UCSD-AML1 (cell line): ENCODE data around the gene FNDC10.
"Not testable (repeated sequence)": the region's sequence is repeated elsewhere in the genome, so short reads cannot be mapped to it uniquely, and the experiment has no call there.

Experiments used
- DNase-seq: peaks from one replicate; lab custom pipeline; 2025; ENCODE audit not compliant: unreplicated experiment; lab: John Stamatoyannopoulos, UW

Gene FNDC10

DNA sequence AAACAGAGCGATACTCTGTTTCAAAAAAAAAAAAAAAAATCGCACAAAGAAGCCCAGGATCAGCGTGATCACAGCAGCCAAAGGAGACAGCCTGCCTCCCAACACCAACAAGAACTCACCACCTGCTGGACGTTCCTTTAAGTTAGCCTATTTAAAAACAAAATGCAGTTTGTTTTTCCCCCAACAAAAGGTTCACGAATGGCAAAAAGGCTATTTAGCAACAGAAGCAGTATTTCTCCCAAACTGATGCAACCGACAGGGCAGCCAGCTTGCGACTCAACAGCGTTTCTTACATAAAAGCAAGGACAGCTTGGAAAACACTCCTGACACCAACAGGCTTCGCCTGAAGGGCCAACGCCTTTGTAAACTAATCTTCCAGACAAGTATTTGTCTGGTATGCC, 32.0 kb downstream of the FNDC10 start:
- no peak for DNase-seq

- no peak for DNase-seq
Observed at GRCh38 chr1:1567152-1567875, 32.6 kb downstream of the FNDC10 start.

- DNase-seq = no peak
Observed at GRCh38 chr1:1565340-1565739, 34.6 kb downstream of the FNDC10 start.

DNA sequence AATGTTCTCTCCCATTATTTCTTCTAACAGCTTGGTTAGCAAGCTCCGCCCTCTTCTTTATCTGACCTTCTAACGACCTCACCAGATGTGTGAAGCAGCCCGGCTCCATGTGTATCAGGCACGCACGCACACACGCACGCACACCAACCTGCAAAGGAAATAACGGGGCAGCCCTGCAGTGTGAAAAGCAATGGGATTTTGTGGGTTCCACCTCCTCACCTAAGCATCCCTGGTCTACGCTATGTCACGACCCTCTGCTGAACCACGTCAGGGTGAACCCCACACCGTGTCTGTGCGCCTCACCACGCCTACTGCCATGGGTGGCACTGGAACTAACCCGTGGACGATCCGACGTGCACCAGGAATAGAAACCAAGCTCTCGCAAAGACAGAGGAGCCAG, 35.7 kb downstream of the FNDC10 start:
- no peak for DNase-seq

GRCh38 chr1:1563688-1564087, 36.2 kb downstream of the FNDC10 start:
- no peak for DNase-seq

DNA sequence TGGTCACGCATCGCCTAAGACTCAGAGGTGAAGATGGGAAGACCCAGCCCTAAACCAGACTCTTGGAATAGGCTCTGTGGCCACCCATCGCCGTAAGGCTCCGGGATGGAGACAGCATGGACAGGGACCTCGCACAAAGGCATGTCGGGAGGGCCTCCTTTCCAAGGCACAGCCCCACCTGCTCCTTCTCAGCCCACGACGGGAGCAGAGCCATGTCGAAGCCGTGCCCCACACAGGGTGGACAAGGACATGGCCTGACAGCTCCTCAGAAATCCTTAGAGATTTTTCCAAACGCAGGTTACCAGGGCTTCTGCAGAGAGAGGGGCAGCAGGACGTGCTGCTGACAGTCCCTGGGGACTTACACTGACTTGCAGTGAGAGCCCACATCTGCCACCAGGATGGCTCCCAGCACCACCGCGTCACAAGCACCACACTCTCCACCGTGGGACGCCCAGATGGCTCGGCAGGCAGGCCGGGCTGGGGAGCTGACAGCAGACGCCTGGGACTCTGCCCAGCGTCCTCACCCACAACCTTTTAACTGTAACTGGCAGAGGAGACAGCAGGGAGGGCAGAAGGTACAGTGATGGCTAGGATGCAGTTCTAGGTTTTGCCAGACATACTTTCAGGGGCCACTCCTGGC, 37.3 kb downstream of the FNDC10 start:
- no peak for DNase-seq

GRCh38 chr1:1561801-1562470, 38.0 kb downstream of the FNDC10 start:
- no peak for DNase-seq

- no peak for DNase-seq
Observed at GRCh38 chr1:1560178-1560577, 39.8 kb downstream of the FNDC10 start.

- no peak for DNase-seq
Observed at GRCh38 chr1:1559066-1559465, 40.9 kb downstream of the FNDC10 start.

DNA sequence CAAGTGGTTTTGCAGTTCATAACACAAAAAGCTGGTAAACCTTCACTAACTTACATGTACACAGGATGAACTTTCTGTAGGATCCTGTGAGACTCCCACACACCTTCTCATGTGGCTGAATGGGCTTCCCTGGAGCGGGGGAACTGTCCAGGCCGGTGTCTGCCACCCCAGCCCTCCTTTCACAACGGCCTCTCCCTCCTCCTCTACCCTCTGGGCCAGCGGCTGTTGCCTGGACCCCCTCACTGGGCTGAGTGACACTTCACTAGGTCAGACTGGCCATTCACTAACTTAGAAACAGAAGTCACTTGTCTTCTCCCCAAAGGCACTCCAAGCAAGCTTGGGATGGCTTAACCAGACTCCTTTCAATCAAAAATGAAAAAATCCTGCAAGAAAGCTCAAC, 41.3 kb downstream of the FNDC10 start:
- DNase-seq = no peak

DNA sequence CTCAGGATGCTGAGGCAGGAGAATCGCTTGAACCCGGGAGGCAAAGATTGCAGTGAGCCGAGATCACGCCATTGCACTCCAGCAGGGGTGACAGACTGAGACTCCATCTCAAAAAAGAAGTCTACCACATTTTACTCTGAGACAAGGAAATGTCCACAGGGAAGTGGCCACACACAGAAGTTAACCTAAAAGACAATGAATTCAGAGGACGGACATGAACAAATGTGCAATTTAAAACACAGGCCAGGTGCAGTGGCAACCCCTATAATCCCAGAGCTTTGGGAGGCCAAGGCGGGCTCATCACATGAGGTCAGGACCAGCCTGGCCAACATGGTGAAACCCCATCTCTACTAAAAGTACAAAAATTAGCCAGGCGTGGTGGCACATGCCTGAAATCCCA, 42.2 kb downstream of the FNDC10 start:
- not testable (repeated sequence) for DNase-seq

DNA sequence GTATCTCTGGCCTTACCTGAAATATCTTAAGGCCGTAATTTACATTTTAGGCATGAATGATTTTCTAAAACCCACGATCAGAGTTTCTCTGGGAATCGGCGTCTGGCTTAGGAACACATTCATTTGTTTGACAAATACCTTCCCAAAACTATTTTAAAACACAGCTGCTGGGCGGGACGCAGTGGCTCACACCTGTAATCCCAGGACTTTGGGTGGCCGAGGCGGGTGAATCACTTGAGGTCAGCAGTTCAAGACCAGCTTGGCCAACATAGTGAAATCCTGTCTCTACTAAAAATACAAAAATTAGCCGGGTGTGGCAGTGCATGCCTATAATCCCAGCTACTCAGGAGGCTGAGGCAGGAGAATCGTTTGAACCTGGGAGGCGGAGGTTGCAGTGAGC, 43.0 kb downstream of the FNDC10 start:
- DNase-seq = not testable (repeated sequence)

DNA sequence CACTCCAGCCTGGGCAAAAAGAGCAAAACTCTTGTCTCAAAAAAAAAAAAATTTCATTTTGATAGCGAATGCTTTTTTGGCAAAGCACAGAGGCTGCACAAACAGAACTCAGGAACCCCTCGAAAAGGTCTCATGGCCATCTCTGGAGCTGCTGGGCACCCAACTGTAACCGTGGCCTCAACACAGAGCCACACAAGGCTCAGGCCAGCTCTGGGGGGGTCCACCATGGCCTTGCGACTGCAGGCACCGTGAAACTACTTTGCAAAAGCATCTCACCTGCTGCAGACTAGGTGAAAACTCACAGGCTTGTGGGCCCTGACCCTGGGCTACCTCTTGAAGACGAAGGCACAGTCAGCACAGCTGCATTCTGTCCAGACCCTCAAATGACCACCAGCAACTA, 43.4 kb downstream of the FNDC10 start:
- DNase-seq = no peak

- DNase-seq = no peak
Observed at GRCh38 chr1:1554926-1555915, 44.7 kb downstream of the FNDC10 start.

DNA sequence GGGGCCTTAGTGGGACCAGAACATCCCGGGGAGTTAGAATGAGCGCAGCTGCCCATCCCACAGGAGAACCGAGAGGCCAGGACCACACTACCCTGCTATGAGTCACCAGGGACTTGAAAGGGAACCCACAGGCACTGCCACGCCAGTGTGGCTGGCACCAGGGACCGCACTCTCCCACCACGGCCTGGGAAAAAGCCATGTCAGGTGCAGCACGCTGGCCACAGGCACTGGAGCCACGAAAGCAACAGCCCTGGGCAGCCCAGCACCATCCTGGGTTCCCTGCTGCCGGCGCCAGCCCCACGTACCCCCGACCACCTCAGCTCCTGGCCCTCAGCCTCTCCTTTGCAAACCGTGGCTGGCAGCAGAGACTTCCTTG, 45.4 kb downstream of the FNDC10 start:
- DNase-seq = no peak

- no peak for DNase-seq
Observed at GRCh38 chr1:1553821-1554494, 46.0 kb downstream of the FNDC10 start.

- DNase-seq = no peak
Observed at GRCh38 chr1:1552263-1552639, 47.7 kb downstream of the FNDC10 start.

GRCh38 chr1:1551524-1552262, 48.2 kb downstream of the FNDC10 start:
- no peak for DNase-seq

GRCh38 chr1:1550591-1551432, 49.1 kb downstream of the FNDC10 start:
- DNase-seq = no peak
